H9 (cell line): ENCODE data around the gene C2orf15. TPM values are rescaled to one million over a fixed set of nuclear protein-coding genes. Genes with fewer than 3 reads are reported as not detected.
"Not testable (repeated sequence)": the region's sequence is repeated elsewhere in the genome, so short reads cannot be mapped to it uniquely, and the experiment has no call there.

ENCODE experiments used
- DNase-seq: peaks from one replicate; pipeline ENCODE4 v3.0.0-alpha.2; 2017
- H2AFZ ChIP-seq: one replicate; pipeline ENCODE4 v1.6.1; 2013; ENCODE audit warnings: mild to moderate bottlenecking, low read length, control low read depth, moderate library complexity
- H2AK5ac ChIP-seq: 2 replicates; pipeline ENCODE4 v1.6.1; 2013; ENCODE audit warnings: low read length, control low read depth, mixed read lengths; ENCODE audit not compliant: insufficient read length
- H2BK120ac ChIP-seq: one replicate; pipeline ENCODE4 v1.6.1; 2013; ENCODE audit warnings: low read depth, mild to moderate bottlenecking, low read length, control low read depth, inconsistent platforms; ENCODE audit not compliant: poor library complexity, severe bottlenecking
- H2BK12ac ChIP-seq: 2 replicates; pipeline ENCODE4 v1.6.1; 2013; ENCODE audit warnings: low read length, control low read depth, mixed read lengths, low read depth; ENCODE audit not compliant: insufficient read length
- H2BK15ac ChIP-seq: 2 replicates; pipeline ENCODE4 v1.6.1; 2013; ENCODE audit warnings: low read depth, low read length, control low read depth
- H2BK20ac ChIP-seq: one replicate; pipeline ENCODE4 v1.6.1; 2013; ENCODE audit warnings: low read depth, mild to moderate bottlenecking, low read length, control low read depth, inconsistent platforms; ENCODE audit not compliant: poor library complexity, severe bottlenecking
- H2BK5ac ChIP-seq: 2 replicates; pipeline ENCODE4 v1.6.1; 2013; ENCODE audit warnings: low read length, control low read depth, mixed read lengths; ENCODE audit not compliant: insufficient read length
- H3K14ac ChIP-seq: 2 replicates; pipeline ENCODE4 v1.6.1; 2013; ENCODE audit warnings: low read length, control low read depth; ENCODE audit not compliant: insufficient read depth
- H3K18ac ChIP-seq: 2 replicates; pipeline ENCODE4 v1.6.1; 2013; ENCODE audit warnings: low read depth, mild to moderate bottlenecking, mixed read lengths, low read length, control low read depth; ENCODE audit not compliant: insufficient read length
- H3K23ac ChIP-seq: 2 replicates; pipeline ENCODE4 v1.6.1; 2013; ENCODE audit warnings: low read length, control low read depth, mixed read lengths, low read depth; ENCODE audit not compliant: insufficient read length
- H3K23me2 ChIP-seq: 2 replicates; pipeline ENCODE4 v1.6.1; 2013; ENCODE audit warnings: low read depth, mild to moderate bottlenecking, mixed read lengths, low read length, control low read depth; ENCODE audit not compliant: insufficient read length, poor library complexity, severe bottlenecking
- H3K27ac ChIP-seq: 2 replicates; pipeline ENCODE4 v1.5.1; 2013; ENCODE audit warnings: low read length, control low read depth, mixed read lengths, low read depth; ENCODE audit not compliant: insufficient read length
- H3K27me3 ChIP-seq: 2 replicates; pipeline ENCODE4 v1.6.1; 2013; ENCODE audit warnings: low read length, control low read depth, inconsistent platforms; ENCODE audit not compliant: insufficient read depth
- H3K4ac ChIP-seq: 2 replicates; pipeline ENCODE4 v1.6.1; 2013; ENCODE audit warnings: low read depth, mild to moderate bottlenecking, control low read depth, inconsistent platforms, low read length, moderate library complexity
- H3K4me1 ChIP-seq: 2 replicates; pipeline ENCODE4 v1.6.1; 2013; ENCODE audit warnings: low read length, control low read depth, inconsistent platforms; ENCODE audit not compliant: insufficient read depth
- H3K4me2 ChIP-seq: 2 replicates; pipeline ENCODE4 v1.6.1; 2013; ENCODE audit warnings: low read length, control low read depth, mixed read lengths; ENCODE audit not compliant: insufficient read length, insufficient read depth
- H3K56ac ChIP-seq: 2 replicates; pipeline ENCODE4 v1.6.1; 2013; ENCODE audit warnings: low read depth, mild to moderate bottlenecking, mixed read lengths, low read length, control low read depth; ENCODE audit not compliant: insufficient read length
- H3K79me1 ChIP-seq: 2 replicates; pipeline ENCODE4 v1.6.1; 2013; ENCODE audit warnings: low read depth, mild to moderate bottlenecking, moderate library complexity, low read length, control low read depth, inconsistent platforms; ENCODE audit not compliant: insufficient read depth, poor library complexity, severe bottlenecking
- H3K79me2 ChIP-seq: 2 replicates; pipeline ENCODE4 v1.6.1; 2013; ENCODE audit warnings: low read length, control low read depth, inconsistent platforms; ENCODE audit not compliant: insufficient read depth
- H3K9ac ChIP-seq: 2 replicates; pipeline ENCODE4 v1.6.1; 2013; ENCODE audit warnings: low read length, control low read depth, mixed read lengths; ENCODE audit not compliant: insufficient read length; ENCODE audit errors: extremely low read depth
- H3K9me3 ChIP-seq: one replicate; pipeline ENCODE4 v1.6.1; 2013; ENCODE audit warnings: low read depth, low read length, inconsistent platforms; ENCODE audit not compliant: control insufficient read depth
- H3T11ph ChIP-seq: one replicate; pipeline ENCODE4 v1.6.1; 2013; ENCODE audit warnings: mild to moderate bottlenecking, low read length, control low read depth, inconsistent platforms
- H4K20me1 ChIP-seq: one replicate; pipeline ENCODE4 v1.6.1; 2013; ENCODE audit not compliant: control insufficient read depth, insufficient read length, insufficient read depth
- H4K5ac ChIP-seq: 2 replicates; pipeline ENCODE4 v1.6.1; 2013; ENCODE audit warnings: low read depth, mild to moderate bottlenecking, mixed read lengths, low read length, control low read depth; ENCODE audit not compliant: insufficient read length
- H4K8ac ChIP-seq: replicated peaks from 2 replicates; pipeline ENCODE4 v1.6.1; 2013; ENCODE audit warnings: low read length, control low read depth, mixed read lengths, low read depth; ENCODE audit not compliant: insufficient read length
- H4K91ac ChIP-seq: 2 replicates; pipeline ENCODE4 v1.6.1; 2013; ENCODE audit warnings: low read depth, mild to moderate bottlenecking, moderate library complexity, mixed read lengths, low read length, control low read depth; ENCODE audit not compliant: insufficient read length
- H3K27ac Mint-ChIP-seq, 3 experiments: 2 replicates in 2 of 3; 3 replicates in 1 of 3; pipeline ENCODE4 v1.8.0; 2020 to 2021; ENCODE audit warnings: mixed read lengths in 3 of 3, mild to moderate bottlenecking in 1 of 3, moderate library complexity in 1 of 3
- H3K27me3 Mint-ChIP-seq: 2 replicates; pipeline ENCODE4 v1.8.0; 2021; ENCODE audit warnings: low read depth, mild to moderate bottlenecking, moderate library complexity, mixed read lengths
- H3K36me3 Mint-ChIP-seq, 3 experiments: 2 replicates in 2 of 3; 3 replicates in 1 of 3; pipeline ENCODE4 v1.8.0; 2020 to 2021; ENCODE audit warnings: low read depth in 3 of 3, mixed read lengths in 3 of 3; ENCODE audit not compliant: insufficient read depth in 1 of 3
- H3K4me1 Mint-ChIP-seq, 2 experiments: 2 replicates each; pipeline ENCODE4 v1.8.0; 2020; ENCODE audit warnings: mixed read lengths in 2 of 2
- H3K4me3 Mint-ChIP-seq, 2 experiments: 2 replicates in 1 of 2; 3 replicates in 1 of 2; pipeline ENCODE4 v1.8.0; 2020 to 2021; ENCODE audit warnings: mild to moderate bottlenecking in 2 of 2, mixed read lengths in 2 of 2, moderate library complexity in 1 of 2
- H3K9me3 Mint-ChIP-seq, 2 experiments: 2 replicates in 1 of 2; 3 replicates in 1 of 2; pipeline ENCODE4 v1.8.0; 2020; ENCODE audit warnings: mild to moderate bottlenecking in 2 of 2, mixed read lengths in 2 of 2, moderate library complexity in 1 of 2
- CTCF ChIP-seq: fragments of 200-600 bp; sonication (generic); conservative IDR thresholded peaks from 3 replicates; pipeline ENCODE4 v1.8.0; 2021; ENCODE audit warnings: antibody characterized with exemption, mild to moderate bottlenecking
- WGBS: extraction: QIAGEN DNeasy Blood & Tissue Kit; methylation state at CpG from one replicate; pipeline ENCODE4 v1.1.7; 2013; ENCODE audit warnings: missing lambda C conversion rate, low lambda C conversion rate, mixed read lengths; ENCODE audit not compliant: insufficient read length; ENCODE audit errors: extremely low coverage; 5-methylcytosine and 5-hydroxymethylcytosine counted together
- total RNA-seq: library from RNA; stranded (reverse); gene quantifications from 2 replicates; pipeline ENCODE4 v1.2.1, GENCODE V29; 2021

The C2orf15 gene
- total RNA-seq, 1 experiment from 2014 or later, result 6.2 TPM

GRCh38 chr2:99127981-99128380 lies 13.5 kb upstream of the C2orf15 start:
- H3K18ac ChIP-seq, result no peak overlapping the region
- no peak overlapping the region for H4K5ac ChIP-seq
- no peak overlapping the region for H2AK5ac ChIP-seq
- H3K56ac ChIP-seq, result no peak overlapping the region
- H3K36me3 Mint-ChIP-seq, result peaks cover 23 to 54% (median 45%) of the 10 kb centered on the region in 3 experiments
- no peak overlapping the region for H4K91ac ChIP-seq
- no peak overlapping the region for H4K8ac ChIP-seq
- H3T11ph ChIP-seq, result no peak overlapping the region
- DNase-seq, result no peak
- no peak for TF ChIP-seq CTCF
- H2BK5ac ChIP-seq, result no peak overlapping the region
- H2BK15ac ChIP-seq, result no peak overlapping the region
- H3K79me1 ChIP-seq, result no peaks in the 10 kb centered on the region
- H3K4ac ChIP-seq, result no peak overlapping the region
- H3K4me1 ChIP-seq, result no peaks in the 10 kb centered on the region
- H3K9ac ChIP-seq, result no peak overlapping the region
- no peak overlapping the region for H2BK12ac ChIP-seq
- H3K9me3 Mint-ChIP-seq, result peaks cover 41 to 52% of the 10 kb centered on the region in 2 experiments
- no peak overlapping the region for H3K23ac ChIP-seq
- H3K27ac Mint-ChIP-seq, result no peak overlapping the region
- H2AFZ ChIP-seq, result no peak overlapping the region
- peaks cover 21% of the 10 kb centered on the region for H3K27me3 Mint-ChIP-seq
- H2BK120ac ChIP-seq, result no peak overlapping the region
- no peak overlapping the region for H3K14ac ChIP-seq
- peaks cover 11% of the 10 kb centered on the region for H3K9me3 ChIP-seq
- H3K23me2 ChIP-seq, result no peaks in the 10 kb centered on the region
- H3K4me1 Mint-ChIP-seq, result no peaks in the 10 kb centered on the region
- H3K27me3 ChIP-seq, result no peaks in the 10 kb centered on the region
- no peak overlapping the region for H2BK20ac ChIP-seq
- no peak overlapping the region for H3K4me2 ChIP-seq
- H3K27ac ChIP-seq, result no peak overlapping the region
- no peaks in the 10 kb centered on the region for H4K20me1 ChIP-seq
- no CpG with 5 or more reads among the region's 2 CpGs for WGBS
- no peaks in the 10 kb centered on the region for H3K79me2 ChIP-seq
- H3K4me3 Mint-ChIP-seq, result no peak overlapping the region

GRCh38 chr2:99135044-99135556 lies 6.4 kb upstream of the C2orf15 start:
- not testable (repeated sequence) for H2AFZ ChIP-seq, H2BK5ac ChIP-seq, H3T11ph ChIP-seq, DNase-seq, H3K79me2 ChIP-seq, H4K8ac ChIP-seq, H3K4me3 Mint-ChIP-seq, H4K20me1 ChIP-seq, H2BK15ac ChIP-seq, H4K91ac ChIP-seq, H3K4ac ChIP-seq, H3K9ac ChIP-seq, H3K4me1 ChIP-seq, H3K14ac ChIP-seq, H3K4me2 ChIP-seq, H3K27ac Mint-ChIP-seq, H2BK12ac ChIP-seq, H3K23ac ChIP-seq, H2AK5ac ChIP-seq, H2BK20ac ChIP-seq, H3K4me1 Mint-ChIP-seq, H3K79me1 ChIP-seq, H2BK120ac ChIP-seq, H3K27ac ChIP-seq, H3K23me2 ChIP-seq, H3K27me3 ChIP-seq, H3K56ac ChIP-seq, H3K18ac ChIP-seq, H4K5ac ChIP-seq
- peaks cover 43 to 73% (median 65%) of the 10 kb centered on the region in 3 experiments for H3K36me3 Mint-ChIP-seq
- no CpG with 5 or more reads among the region's 2 CpGs for WGBS
- peaks cover 39% of the 10 kb centered on the region for H3K27me3 Mint-ChIP-seq
- H3K9me3 ChIP-seq, result peaks cover 19% of the 10 kb centered on the region
- H3K9me3 Mint-ChIP-seq, result peaks cover 66 to 78% of the 10 kb centered on the region in 2 experiments
